ENCODE data around the gene CHST13.

- no peak for TF ChIP-seq CTCF (conservative IDR thresholded peaks at IDR 0.05; ENCODE audit: low read length)
- TF ChIP-seq EZH2phosphoT487 (IDR thresholded peaks at IDR 0.05; ENCODE audit: borderline replicate concordance): no peak
Measured at GRCh38 chr3:126480206-126480605, 43.7 kb upstream of the CHST13 start.

All from Loucy (cell line).